HG03432 (cell line): ENCODE results near the gene EPB41L5.
"Not testable (repeated sequence)": the region's sequence is repeated elsewhere in the genome, so short reads cannot be mapped to it uniquely, and the experiment has no call there.

Experiments
- ATAC-seq: cut with Tn5 transposase; IDR thresholded peaks from one replicate; pipeline ENCODE4 v1.9.1; 2021; ENCODE audit warnings: mild to moderate bottlenecking, moderate library complexity; ENCODE audit not compliant: unreplicated experiment

Gene EPB41L5

GRCh38 chr2:120094795-120095194, 81.9 kb downstream of the EPB41L5 start:
- ATAC-seq = no peak

- ATAC-seq = no peak
These were observed 87.8 kb downstream of the EPB41L5 start for GRCh38 chr2:120100627-120101026.

- ATAC-seq = no peak
These were observed 91.0 kb downstream of the EPB41L5 start for GRCh38 chr2:120103723-120104467.

GRCh38 chr2:120104772-120105171, 91.9 kb downstream of the EPB41L5 start:
- no peak for ATAC-seq

- peak; percentile 84 for ATAC-seq
These were observed 92.5 kb downstream of the EPB41L5 start for GRCh38 chr2:120105360-120105759.

- ATAC-seq = no peak
These were observed 95.2 kb downstream of the EPB41L5 start for GRCh38 chr2:120108049-120108448.

- ATAC-seq = no peak
These were observed 95.9 kb downstream of the EPB41L5 start for GRCh38 chr2:120108749-120109148.

GRCh38 chr2:120109186-120110061, 96.5 kb downstream of the EPB41L5 start:
- peak; percentile 39 for ATAC-seq

- no peak for ATAC-seq
These were observed 97.1 kb downstream of the EPB41L5 start for GRCh38 chr2:120110062-120110362.

GRCh38 chr2:120110507-120110906, 97.6 kb downstream of the EPB41L5 start:
- no peak for ATAC-seq

- ATAC-seq = no peak
These were observed 98.3 kb downstream of the EPB41L5 start for GRCh38 chr2:120111193-120111592.

GRCh38 chr2:120118018-120118417, 105.1 kb downstream of the EPB41L5 start:
- no peak for ATAC-seq

- ATAC-seq = no peak
These were observed 105.6 kb downstream of the EPB41L5 start for GRCh38 chr2:120118471-120118870.

- ATAC-seq = not testable (repeated sequence)
These were observed 108.5 kb downstream of the EPB41L5 start for GRCh38 chr2:120121337-120121736.

GRCh38 chr2:120123090-120123489, 110.2 kb downstream of the EPB41L5 start:
- ATAC-seq = no peak

- no peak for ATAC-seq
These were observed 112.3 kb downstream of the EPB41L5 start for GRCh38 chr2:120125195-120125594.

GRCh38 chr2:120128216-120128615, 115.3 kb downstream of the EPB41L5 start:
- no peak for ATAC-seq

GRCh38 chr2:120132190-120132589, 119.3 kb downstream of the EPB41L5 start:
- no peak for ATAC-seq

- ATAC-seq = no peak
These were observed 119.8 kb downstream of the EPB41L5 start for GRCh38 chr2:120132691-120133090.

GRCh38 chr2:120133572-120134244, 120.8 kb downstream of the EPB41L5 start:
- no peak for ATAC-seq

GRCh38 chr2:120134263-120134662, 121.4 kb downstream of the EPB41L5 start:
- no peak for ATAC-seq

- ATAC-seq = not testable (repeated sequence)
These were observed 122.1 kb downstream of the EPB41L5 start for GRCh38 chr2:120135013-120135412.
